ENCODE measurements around the gene FKRP. TPM values are rescaled to one million over a fixed set of nuclear protein-coding genes. Genes with fewer than 3 reads are reported as not detected.
"Not testable (repeated sequence)": the region's sequence is repeated elsewhere in the genome, so short reads cannot be mapped to it uniquely, and the experiment has no call there.

Gene FKRP
- polyA plus RNA-seq, 2 of the 4 experiments (the other 2 are of a cell fraction): 14.7 to 18.8 TPM

- Histone ChIP-seq H3K4me3 (no peak overlapping the region), H3K4me2 (no peak overlapping the region), H3K4me1 (peaks cover 21% of the 10 kb centered on the region; the same call in 2 of the 3 replicates), H3K27ac (no peak overlapping the region), H3K9me3 (no peaks in the 10 kb centered on the region)
- CTCF ChIA-PET: interaction anchor here (0.7 to 28.2 kb wide), 24 partner anchors 10 to 360 kb away, joined by 3 to 1222 read pairs (median 5); partner anchors contain the start of genes AP2S1, GNG8 and SLC1A5
- POLR2A ChIA-PET: interaction anchor here (0.6 to 1.2 kb wide), 2 partner anchors 21 to 22 kb away, joined by 3 to 6 read pairs; partner anchors contain the start of gene SLC1A5
- DNase-seq (ENCODE audit: low read depth in 1 of 2, low spot score in 1 of 2) (peak in 1 of 2 experiments; percentile 75), ATAC-seq (peak; percentile 79 to 84), FAIRE-seq (no peak)
- 47% methylated on average over 18 of the region's 18 CpGs for WGBS (ENCODE audit: missing lambda C conversion rate)
- TF ChIP-seq CTCF (IDR thresholded peaks at IDR 0.05): peak; percentile 87
- 0 out of 2 replicates have a peak, but pooled peaks have one; percentile 19 for TF ChIP-seq MAX (IDR thresholded peaks at IDR 0.05)
- 0 out of 5 replicates have a peak, but pooled peaks of 1 of the 2 experiments have one; percentile 27 for TF ChIP-seq JUN (IDR thresholded peaks at IDR 0.05)
- peak; percentile 38 to 59; a peak in 4 of 5 replicates for TF ChIP-seq RAD21 (conservative IDR thresholded peaks at IDR 0.05 in 1 of 2, IDR thresholded peaks at IDR 0.05 in 1 of 2)
- no peak for TF ChIP-seq ATOH8 (CRISPR knock-in tag; IDR thresholded peaks at IDR 0.05; ENCODE audit: low read depth)
- 0 out of 2 replicates have a peak, but pooled peaks have one; percentile 25 for TF ChIP-seq TFCP2L1 (CRISPR knock-in tag; IDR thresholded peaks at IDR 0.05)
- peak; percentile 50 for TF ChIP-seq SMC3 (IDR thresholded peaks at IDR 0.05)
- no peak for TF ChIP-seq ZFP36 (IDR thresholded peaks at IDR 0.05; ENCODE audit: borderline replicate concordance, partially characterized antibody)
- TF ChIP-seq CBX8 (IDR thresholded peaks at IDR 0.05): no peak
- TF ChIP-seq ELK1 (IDR thresholded peaks at IDR 0.05; ENCODE audit: low read depth, low read length): no peak
Observed at GRCh38 chr19:46766569-46767317, 20.9 kb downstream of the FKRP start.

GRCh38 chr19:46768746-46769145, 22.9 kb downstream of the FKRP start:
- H3K4me2 ChIP-seq; H3K27ac ChIP-seq; DNase-seq (ENCODE audit: low read depth in 1 of 2, low spot score in 1 of 2); H3K9me3 ChIP-seq; POLR2A ChIA-PET; ATAC-seq; H3K4me3 ChIP-seq; FAIRE-seq: not testable (repeated sequence)
- H3K4me1 ChIP-seq: peaks cover 21% of the 10 kb centered on the region; the same call in 2 of the 3 replicates
- 31% methylated on average over 4 of the region's 4 CpGs for WGBS (ENCODE audit: missing lambda C conversion rate)
- CTCF ChIA-PET: interaction anchor here (0.5 to 28.2 kb wide), 7 partner anchors 12 to 1120 kb away, joined by 3 to 1222 read pairs (median 11); partner anchors contain the start of genes AP2S1 and SLC1A5

- DNase-seq (ENCODE audit: low read depth in 1 of 2, low spot score in 1 of 2): no peak
- Histone ChIP-seq H3K4me2 (no peak overlapping the region), H3K4me3 (no peak overlapping the region), H3K4me1 (peaks cover 11% of the 10 kb centered on the region; the same call in 2 of the 3 replicates), H3K9me3 (no peaks in the 10 kb centered on the region), H3K27ac (no peak overlapping the region)
- FAIRE-seq: no peak
- no peak for TF ChIP-seq ELK1 (IDR thresholded peaks at IDR 0.05; ENCODE audit: low read depth, low read length)
- POLR2A ChIA-PET: interaction anchor here (1.1 to 1.7 kb wide), 3 partner anchors 8 to 16 kb away, joined by 3 to 8 read pairs (median 6); partner anchors contain the start of gene SLC1A5
- 84% methylated on average over 12 of the region's 12 CpGs for WGBS (ENCODE audit: missing lambda C conversion rate)
- no peak; a peak in 1 of 6 replicates for ATAC-seq
- CTCF ChIA-PET: interaction anchor here (0.6 to 28.2 kb wide), 6 partner anchors 13 to 349 kb away, joined by 3 to 1222 read pairs (median 26); partner anchors contain the start of genes AP2S1 and SLC1A5
Observed at GRCh38 chr19:46772170-46773017, 26.5 kb downstream of the FKRP start.

Measured in A549 (cell line).